Mammary epithelial cell (primary cell): ENCODE data around the gene LYPD6.

Experiments used
- EZH2 ChIP-seq: IDR thresholded peaks from 2 replicates; pipeline ENCODE4 v1.6.1; 2012; ENCODE audit warnings: low read length, inconsistent platforms, borderline replicate concordance
- TF ChIP-seq, protein P1 (sequence below), 2 donors: IDR thresholded peaks in 1 of 2; conservative IDR thresholded peaks in 1 of 2; 2 replicates each; pipeline ENCODE4 v1.5.1; 2011 to 2012; ENCODE audit warnings: inconsistent platforms in 2 of 2, low read length in 2 of 2, mild to moderate bottlenecking in 2 of 2, control low read depth in 1 of 2, low read depth in 1 of 2; ENCODE audit not compliant: insufficient read depth in 1 of 2; ENCODE audit errors: extremely low read depth in 1 of 2

- TF ChIP-seq, protein P1, sequence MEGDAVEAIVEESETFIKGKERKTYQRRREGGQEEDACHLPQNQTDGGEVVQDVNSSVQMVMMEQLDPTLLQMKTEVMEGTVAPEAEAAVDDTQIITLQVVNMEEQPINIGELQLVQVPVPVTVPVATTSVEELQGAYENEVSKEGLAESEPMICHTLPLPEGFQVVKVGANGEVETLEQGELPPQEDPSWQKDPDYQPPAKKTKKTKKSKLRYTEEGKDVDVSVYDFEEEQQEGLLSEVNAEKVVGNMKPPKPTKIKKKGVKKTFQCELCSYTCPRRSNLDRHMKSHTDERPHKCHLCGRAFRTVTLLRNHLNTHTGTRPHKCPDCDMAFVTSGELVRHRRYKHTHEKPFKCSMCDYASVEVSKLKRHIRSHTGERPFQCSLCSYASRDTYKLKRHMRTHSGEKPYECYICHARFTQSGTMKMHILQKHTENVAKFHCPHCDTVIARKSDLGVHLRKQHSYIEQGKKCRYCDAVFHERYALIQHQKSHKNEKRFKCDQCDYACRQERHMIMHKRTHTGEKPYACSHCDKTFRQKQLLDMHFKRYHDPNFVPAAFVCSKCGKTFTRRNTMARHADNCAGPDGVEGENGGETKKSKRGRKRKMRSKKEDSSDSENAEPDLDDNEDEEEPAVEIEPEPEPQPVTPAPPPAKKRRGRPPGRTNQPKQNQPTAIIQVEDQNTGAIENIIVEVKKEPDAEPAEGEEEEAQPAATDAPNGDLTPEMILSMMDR (conservative IDR thresholded peaks at IDR 0.05 in 1 of 2, IDR thresholded peaks at IDR 0.05 in 1 of 2; ENCODE audit: extremely low read depth in 1 of 2, insufficient read depth in 1 of 2, low read depth in 1 of 2, low read length in 2 of 2): no peak
- TF ChIP-seq EZH2: no peak
Observed at GRCh38 chr2:149291881-149292280, 38.5 kb upstream of the LYPD6 start.
